HG03575 (cell line): Measurements from ENCODE around the gene NUP93.
A peak's percentile ranks its signal among the peaks of the same experiment; 100 is the strongest.

Source experiments
- ATAC-seq: cut with Tn5 transposase; IDR thresholded peaks from one replicate; pipeline ENCODE4 v1.9.1; 2021; ENCODE audit not compliant: unreplicated experiment, insufficient number of reproducible peaks, low FRiP score; ENCODE audit errors: extremely low read depth

NUP93 gene

GRCh38 chr16:56729735-56730662 is at the start of gene NUP93:
TSS of gene NUP93 (plus strand) at chr16:56730129. CDS start at chr16:56748248, 18,119 bp downstream.
- ATAC-seq: no peak

GRCh38 chr16:56681939-56682702 is 47.8 kb upstream of the NUP93 start, which contains the start of gene MT1X:
TSS of gene MT1X (plus strand) at chr16:56682470. CDS start at chr16:56682541, 71 bp downstream.
- peak; percentile 63 for ATAC-seq

- ATAC-seq: no peak
Measured at GRCh38 chr16:56682703-56683397, 47.1 kb upstream of the NUP93 start.

DNA sequence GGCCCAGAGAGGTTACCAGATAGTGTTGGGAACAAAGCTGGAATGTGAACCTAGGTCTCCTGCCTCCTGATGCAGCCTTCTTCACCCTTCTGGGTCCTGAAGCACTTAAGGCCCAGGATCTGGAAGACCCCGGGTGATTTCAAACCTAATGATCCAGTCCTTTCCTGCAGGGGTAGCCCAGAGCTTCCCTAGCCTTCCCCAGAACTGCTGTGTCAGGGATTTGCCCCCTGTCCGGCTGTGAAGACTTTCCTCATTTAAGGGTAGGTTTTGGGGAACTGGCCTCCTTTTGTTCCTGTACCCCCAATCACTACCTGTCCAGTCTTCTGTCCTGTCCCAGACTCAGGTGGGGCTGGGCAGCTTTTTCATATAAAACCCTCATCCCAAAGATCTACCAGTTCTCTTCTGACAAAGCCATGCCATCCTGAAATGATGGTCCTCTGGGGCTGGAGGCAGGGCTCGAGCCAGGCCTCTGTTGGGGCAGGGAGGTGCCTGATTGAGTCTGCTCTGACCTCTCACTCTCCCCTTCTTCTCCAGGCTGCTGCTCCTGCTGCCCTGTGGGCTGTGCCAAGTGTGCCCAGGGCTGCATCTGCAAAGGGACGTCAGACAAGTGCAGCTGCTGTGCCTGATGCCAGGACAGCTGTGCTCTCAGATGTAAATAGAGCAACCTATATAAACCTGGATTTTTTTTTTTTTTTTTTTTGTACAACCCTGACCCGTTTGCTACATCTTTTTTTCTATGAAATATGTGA is 46.3 kb upstream of the NUP93 start:
- ATAC-seq: no peak

GRCh38 chr16:56684256-56684925 is 45.5 kb upstream of the NUP93 start:
- no peak for ATAC-seq

- ATAC-seq: no peak
Measured at GRCh38 chr16:56684926-56685590, 44.9 kb upstream of the NUP93 start.

- no peak for ATAC-seq
Measured at GRCh38 chr16:56686758-56687157, 43.2 kb upstream of the NUP93 start.

DNA sequence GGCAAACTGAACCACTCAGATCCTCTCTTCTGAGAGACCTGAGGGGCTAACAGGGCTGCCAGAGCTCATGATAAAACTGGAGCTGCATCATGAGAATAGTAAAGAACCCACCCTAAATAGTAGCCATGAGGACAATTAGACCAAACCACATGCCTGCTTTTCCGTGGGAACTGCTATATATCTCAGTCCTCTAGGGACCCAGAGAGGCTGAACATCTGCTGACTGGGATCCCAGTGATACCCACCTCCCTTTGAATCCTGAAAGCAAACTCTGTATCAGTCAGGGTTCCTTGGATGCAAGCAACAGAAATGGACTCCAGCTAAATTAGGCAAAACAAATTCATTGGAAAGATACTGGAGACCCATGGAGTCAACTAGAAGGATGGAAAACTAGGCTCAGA is 41.2 kb upstream of the NUP93 start:
- no peak for ATAC-seq

DNA sequence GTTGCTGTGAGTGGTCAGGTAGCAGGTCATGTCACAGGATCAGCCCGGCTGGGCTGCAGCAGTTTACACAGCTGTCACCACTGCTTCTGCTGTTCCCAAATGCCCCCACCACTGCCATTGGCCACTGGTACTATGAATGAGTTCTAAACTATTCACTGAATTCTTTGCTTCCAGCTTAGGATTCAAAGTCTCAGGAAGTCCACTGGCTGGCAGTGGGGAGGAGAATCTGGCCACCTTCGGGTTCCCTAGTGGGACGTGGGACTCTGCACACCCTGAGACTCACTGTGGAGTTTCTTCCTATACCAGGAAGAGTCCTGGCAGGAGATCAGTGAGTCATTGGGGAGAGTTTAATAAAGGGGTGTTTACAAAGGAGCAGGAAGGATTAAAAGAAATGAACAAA is 40.8 kb upstream of the NUP93 start:
- ATAC-seq: no peak

- no peak for ATAC-seq
Measured at GRCh38 chr16:56690420-56691122, 39.4 kb upstream of the NUP93 start.

DNA sequence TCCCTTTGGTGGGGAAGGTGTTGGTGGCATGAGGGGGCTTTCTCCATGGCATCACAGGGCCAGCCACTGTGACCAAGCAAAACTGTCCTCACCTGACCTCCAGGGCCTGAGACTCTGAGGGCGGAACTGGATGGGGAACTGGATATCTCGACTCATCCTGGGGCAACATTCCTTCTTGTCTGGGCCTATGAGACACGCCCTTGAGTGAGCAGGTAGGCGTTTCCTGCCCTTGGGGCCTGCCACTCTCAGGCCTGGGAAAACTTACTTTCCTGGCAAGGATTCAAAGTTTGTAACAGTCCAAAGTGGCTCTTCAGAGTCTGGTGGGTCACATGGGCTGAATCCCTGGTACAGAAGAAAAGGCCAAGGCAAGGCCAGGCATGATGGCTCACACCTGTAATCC is 38.0 kb upstream of the NUP93 start:
- no peak for ATAC-seq

DNA sequence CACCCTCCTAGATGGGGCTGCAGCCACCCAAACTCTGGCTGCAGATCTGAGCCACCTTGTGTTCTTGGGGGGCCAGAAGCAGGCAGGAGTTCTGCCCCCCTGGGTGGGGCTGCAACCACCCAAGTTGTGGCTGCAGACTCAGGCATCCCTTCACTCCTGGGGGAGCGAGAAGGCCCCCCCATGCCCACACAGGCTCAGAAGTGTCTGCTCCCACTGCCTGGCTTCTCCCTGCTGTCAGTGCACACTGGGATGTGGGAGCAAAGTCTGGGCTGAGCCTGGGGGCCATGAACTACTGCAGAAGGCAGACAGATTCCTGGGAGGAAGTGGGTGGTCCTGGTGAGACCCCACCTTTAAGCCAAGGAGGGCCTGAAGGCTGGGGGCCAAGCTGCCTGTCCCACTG is 34.7 kb upstream of the NUP93 start:
- no peak for ATAC-seq

DNA sequence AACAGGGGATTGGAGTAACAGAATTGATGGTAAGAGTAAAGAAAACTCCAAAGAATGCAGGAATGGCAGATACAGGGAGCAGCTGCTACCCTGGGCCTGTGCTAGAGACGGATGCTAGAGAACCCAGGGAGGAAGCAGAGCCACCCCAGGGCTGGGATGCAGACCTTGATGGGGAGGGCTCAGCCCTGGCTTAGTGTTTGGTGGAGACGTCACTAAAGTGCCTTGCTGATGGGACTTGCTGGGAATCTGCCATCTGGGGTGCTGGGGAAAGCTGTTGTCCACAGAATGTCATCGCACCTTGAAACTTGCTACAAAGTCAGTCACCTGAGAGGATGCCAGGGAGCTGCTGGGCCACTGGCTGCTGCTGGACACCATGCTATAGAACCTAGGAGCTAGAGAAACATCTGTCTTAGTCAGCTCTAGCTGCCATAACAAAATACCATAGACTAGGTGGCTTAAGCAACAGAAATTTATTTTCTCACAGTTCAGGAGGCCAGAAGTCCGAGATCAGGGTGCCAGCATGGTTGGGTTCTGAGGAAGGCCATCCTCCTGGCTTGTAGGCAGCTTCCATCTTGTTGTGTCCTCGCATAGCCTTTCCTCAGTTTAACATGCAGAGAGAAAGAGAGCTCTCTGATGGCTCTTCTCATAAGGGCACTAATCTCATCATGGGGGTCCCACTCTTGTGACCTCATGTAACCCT is 32.3 kb upstream of the NUP93 start:
- no peak for ATAC-seq

DNA sequence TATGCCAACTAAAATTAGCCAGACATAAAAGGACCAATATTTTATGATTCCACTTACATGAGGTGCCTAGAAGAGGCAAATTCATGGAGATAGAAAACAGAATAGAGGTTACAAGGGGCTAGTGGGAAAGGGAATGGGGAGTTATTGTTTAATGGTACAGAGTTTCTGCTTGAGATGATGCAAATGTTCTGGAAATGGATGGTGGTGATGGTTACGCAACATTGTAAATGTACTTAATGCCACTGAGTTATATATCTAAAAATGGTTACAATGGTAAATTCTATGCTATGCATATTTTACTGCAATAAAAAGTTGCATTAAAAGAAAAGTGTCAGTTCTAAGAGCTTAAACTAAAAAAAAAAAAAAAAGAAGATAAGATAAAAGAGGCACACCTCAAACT is 29.7 kb upstream of the NUP93 start:
- ATAC-seq: no peak

DNA sequence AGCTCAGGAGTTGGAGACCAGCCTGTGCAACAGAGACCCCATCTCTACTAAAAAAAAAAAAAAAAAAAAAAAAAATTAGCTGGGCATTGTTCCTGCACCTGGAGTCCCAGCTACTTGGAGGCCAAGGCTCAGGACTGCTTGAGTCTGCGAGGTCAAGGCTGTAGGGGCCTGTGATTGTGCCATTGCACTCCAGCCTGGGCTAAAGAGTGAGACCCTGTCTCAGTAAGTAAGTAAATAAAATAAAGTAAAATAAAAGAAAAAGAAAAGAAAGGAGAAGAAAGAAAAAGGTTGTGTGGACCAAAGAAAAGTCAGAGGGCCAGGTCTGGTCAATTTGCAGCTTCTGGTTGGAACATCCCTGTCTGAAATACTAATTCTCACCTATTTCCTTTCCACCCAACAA is 29.3 kb upstream of the NUP93 start:
- ATAC-seq: no peak

GRCh38 chr16:56701534-56701933 is 28.4 kb upstream of the NUP93 start:
- ATAC-seq: no peak

- ATAC-seq: no peak
Measured at GRCh38 chr16:56702836-56703235, 27.1 kb upstream of the NUP93 start.
